GM21390 (cell line): Measurements from ENCODE around the gene HECTD1.
"Not testable (repeated sequence)": the region's sequence is repeated elsewhere in the genome, so short reads cannot be mapped to it uniquely, and the experiment has no call there.

Source experiments
- ATAC-seq: cut with Tn5 transposase; IDR thresholded peaks from one replicate; pipeline ENCODE4 v1.9.1; 2021; ENCODE audit not compliant: unreplicated experiment

HECTD1 gene

GRCh38 chr14:31229009-31229408, 21.4 kb upstream of the HECTD1 start:
- ATAC-seq, result peak; percentile 83

DNA sequence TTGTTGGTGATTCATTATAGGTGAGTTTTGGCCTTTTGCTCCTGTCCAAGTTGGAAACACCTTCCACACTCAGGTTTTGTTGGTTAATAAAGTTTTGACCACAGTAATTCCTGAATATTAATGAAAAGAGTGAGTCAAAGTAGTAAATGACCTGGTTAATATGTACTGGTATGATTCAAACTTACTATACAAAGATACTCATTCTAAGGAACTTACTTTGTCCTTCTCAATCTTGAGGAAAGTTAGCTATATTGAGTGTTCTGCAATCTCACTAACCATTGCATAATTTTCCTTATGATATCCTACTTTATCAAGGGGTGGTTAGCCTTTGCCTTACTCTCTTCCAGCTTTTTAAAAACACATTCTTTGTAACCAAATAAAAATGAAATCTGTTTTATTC, 20.9 kb upstream of the HECTD1 start:
- no peak for ATAC-seq

- no peak for ATAC-seq
Observed at GRCh38 chr14:31224808-31225207, 17.2 kb upstream of the HECTD1 start.

DNA sequence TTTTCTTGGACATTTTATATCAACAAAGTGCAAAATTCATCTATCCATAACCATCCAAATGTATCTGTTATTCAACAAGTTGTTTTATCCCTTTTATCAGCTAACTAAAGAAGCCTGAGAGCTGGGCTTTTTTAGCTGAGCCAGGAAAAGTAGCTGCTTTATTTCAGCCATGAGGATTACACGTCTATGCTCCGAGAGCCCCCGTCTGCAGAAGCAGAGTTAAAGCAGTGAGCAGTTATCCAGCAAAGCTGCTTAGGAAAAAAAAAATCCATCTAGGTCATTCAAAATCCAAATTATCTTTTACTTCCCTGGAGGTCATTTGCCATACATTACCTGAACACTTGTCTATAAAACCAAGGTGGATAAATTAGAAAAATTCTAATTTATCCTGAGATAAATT, 15.7 kb upstream of the HECTD1 start:
- ATAC-seq, result no peak

DNA sequence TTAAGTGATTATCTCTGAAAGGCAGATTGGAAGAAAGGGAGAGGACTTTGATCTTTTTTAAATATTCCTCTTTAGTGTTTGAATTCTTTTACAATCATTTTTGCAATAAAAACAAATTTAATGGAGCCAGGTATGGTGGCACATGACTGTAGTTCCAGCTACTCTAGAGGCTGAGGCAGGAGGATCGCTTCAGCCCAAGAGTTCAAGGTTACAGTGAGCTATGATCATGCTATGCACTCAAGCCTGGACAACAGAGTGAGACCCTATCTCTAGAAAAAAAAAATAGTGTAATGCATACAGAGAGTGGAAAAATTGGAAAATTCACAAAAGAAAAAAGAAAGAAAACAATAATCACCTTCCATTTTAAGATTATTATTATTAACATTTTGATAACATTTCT, 15.2 kb upstream of the HECTD1 start:
- ATAC-seq, result no peak

GRCh38 chr14:31221266-31221665, 13.7 kb upstream of the HECTD1 start:
- ATAC-seq, result no peak

- no peak for ATAC-seq
Observed at GRCh38 chr14:31219169-31219568, 11.6 kb upstream of the HECTD1 start.

GRCh38 chr14:31216359-31216758, 8.8 kb upstream of the HECTD1 start:
- no peak for ATAC-seq

GRCh38 chr14:31212893-31213292, 5.3 kb upstream of the HECTD1 start:
- no peak for ATAC-seq

DNA sequence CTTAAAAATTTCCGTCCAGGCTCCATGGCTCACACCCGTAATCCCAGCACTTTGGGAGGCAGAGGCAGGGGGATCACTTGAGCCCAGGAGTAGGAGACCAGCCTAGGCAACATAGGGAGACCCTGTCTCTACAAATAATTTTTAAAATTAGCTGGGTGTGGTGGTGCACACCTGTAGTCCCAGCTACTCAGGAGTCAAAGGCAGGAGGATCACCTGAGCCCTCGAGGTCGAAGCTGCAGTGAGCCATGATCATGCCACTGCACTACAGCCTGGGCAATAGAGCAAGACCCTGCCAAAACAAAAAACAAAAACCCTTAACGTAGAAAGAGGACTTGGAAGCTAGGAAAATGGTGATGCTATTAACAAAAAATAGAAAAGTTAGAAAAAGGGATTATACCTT, 2.0 kb upstream of the HECTD1 start:
- ATAC-seq, result no peak

GRCh38 chr14:31208546-31209424, 1.2 kb upstream of the HECTD1 start:
- no peak for ATAC-seq

DNA sequence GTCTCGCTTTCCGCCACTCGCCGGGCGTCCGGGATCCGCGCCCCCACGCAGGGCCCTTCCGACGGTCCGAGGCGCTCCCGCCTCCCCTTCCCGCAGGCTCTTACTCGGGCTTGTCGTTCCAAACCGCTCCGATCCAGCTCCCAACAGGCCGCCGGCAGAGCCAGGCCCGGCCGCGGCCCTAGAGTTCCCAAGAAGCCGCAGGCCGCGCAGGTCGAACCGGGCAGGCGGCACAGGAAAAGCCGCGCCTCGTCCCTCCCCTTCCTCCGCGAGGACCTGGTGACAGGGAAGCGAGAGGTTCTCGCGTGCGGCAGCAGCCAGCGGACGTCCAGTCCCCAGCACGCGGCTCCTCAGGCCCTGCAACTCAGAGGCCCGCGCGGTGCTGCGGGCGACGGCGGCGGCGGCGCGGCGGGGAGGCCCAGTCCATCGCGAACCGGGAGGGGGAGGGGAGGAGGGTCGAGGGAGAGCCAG, 272 bp downstream of the HECTD1 start:
- peak; percentile 38 for ATAC-seq

DNA sequence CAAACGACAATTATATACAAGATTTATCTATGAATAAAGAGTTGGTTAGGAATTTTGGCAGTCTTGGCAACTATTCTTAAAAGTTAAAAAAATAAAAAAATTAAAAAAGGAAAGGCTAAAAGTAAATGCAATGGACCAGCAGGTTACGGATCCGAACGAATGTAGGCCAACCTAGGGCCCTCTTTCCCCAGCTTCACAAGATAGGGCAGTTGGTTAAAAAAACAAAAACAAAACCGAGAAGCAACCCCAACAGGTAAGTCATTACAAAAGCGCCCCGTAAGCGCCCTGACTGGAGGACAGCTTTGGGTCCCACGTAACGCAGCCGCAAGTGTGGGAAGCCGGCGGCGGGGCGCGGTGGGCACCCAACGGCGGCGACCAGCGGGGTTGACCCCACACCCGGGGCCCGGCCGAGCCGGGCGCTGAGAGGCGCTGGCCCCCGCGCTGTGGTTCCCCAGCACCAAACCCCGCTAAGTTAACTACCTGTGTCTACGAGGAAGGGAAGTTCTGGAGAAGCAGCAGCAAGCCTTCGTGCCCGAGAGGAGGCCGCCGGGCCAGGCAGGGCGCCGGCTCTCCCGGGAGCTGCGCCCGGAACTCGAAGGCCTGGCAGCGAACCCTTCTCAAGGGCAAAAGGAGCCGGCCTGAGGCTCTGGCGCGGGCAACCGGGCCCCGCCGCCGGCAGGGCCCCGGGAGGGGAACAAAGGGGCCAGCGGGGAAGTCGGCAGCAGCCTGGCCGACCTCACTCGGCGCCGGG, 882 bp downstream of the HECTD1 start:
- peak; percentile 12 for ATAC-seq

DNA sequence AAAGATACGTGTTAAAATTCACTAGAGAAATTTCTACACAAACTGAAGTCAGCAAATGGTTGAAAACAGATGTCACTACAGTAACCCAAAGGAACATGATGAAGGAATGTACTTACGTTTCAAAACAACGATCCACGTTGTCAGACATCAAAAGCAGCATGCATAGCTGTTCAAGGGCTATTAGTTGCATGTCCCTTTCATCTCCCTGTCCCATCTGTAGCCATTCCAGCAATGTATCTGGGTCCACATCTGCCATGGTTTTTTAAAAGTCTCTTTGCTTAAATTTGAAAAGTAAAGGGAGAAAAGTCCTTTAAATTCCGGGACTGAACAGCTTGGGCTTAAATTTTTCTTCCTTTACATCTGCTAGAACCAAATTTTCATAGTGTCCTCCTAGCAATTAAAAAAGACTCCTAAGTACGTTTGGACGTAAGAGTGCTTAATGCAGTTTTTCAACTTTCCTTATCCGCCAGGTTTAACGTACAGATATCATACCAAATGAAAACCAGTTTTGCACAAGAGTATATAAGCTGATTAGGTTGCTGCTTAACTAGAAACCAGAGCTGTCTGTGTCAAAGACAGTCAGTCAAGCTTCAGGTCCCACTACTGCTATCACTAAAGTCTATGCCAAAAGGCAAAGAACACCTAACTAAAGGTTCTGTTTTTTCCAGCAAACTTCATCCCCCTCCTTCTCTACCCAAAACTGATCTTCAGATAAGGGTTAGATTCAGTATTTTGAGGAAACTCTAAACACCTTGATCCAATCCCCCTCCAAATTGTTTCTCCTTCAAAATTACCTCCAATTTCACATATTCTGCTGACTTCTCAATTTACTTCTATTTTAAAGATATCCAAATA, 1.7 kb downstream of the HECTD1 start:
- no peak for ATAC-seq

- no peak for ATAC-seq
Observed at GRCh38 chr14:31204593-31205534, 2.7 kb downstream of the HECTD1 start.

DNA sequence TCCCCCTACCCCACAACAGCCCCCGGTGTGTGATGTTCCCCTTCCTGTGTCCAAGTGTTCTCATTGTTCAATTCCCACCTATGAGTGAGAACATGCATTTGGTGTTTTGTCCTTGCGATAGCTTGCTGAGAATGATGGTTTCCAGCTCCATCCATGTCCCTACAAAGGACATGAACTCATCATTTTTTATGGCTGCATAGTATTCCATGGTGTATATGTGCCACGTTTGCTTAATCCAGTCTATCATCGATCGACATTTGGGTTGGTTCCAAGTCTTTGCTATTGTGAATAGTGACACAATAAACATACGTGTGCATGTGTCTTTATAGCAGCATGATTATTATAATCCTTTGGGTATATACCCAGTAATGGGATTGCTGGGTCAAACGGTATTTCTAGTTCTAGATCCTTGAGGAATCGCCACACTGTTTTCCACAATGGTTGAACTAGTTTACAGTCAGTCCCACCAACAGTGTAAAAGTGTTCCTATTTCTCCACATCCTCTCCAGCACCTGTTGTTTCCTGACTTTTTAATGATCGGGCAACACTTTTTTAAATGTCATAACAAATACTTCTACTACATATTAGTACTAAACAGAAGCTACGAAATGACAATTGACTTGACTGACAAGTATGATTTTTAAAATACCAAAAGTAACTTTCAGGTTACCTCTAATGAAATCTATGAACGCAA, 3.5 kb downstream of the HECTD1 start:
- ATAC-seq, result not testable (repeated sequence)

- no peak for ATAC-seq
Observed at GRCh38 chr14:31203414-31203742, 4.2 kb downstream of the HECTD1 start.

- no peak for ATAC-seq
Observed at GRCh38 chr14:31201111-31201510, 6.5 kb downstream of the HECTD1 start.

DNA sequence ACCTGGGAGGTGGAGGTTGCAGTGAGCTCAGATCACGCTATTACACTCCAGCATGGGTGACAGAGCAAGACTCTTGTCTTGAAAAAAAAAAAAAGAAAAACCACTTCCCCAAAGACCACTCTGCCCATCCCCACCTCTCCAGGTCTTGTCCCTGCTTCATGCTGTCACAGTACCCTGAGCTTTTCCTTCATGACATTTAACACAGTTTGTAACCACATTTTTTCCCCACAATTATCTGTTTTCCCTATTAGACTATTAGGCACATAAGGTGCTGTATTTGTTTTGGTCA, 6.9 kb downstream of the HECTD1 start:
- ATAC-seq, result no peak

DNA sequence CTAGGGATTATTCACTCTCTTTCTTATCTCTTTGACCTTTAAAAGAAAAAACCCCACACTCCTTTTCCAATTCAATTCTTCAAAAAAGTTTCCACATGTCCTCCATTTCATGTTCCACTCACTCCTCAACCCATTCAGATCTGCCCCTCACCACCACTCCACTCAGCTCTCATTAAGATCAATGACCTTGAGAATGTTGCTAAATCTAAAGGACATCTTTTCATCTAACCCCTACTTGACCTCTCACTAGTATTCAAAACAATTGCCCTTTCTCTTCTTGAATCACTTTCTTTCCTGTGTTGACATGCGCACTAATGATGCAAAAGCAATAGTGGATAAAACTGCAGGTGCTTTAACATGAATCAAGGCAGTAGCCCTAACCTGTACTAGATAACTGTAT, 9.9 kb downstream of the HECTD1 start:
- no peak for ATAC-seq
